Camera-type eye (tissue), 1 donor: Measurements from ENCODE around the gene MOSPD2. TPM values are rescaled to one million over a fixed set of nuclear protein-coding genes. Genes with fewer than 3 reads are reported as not detected.

Source experiments
- total RNA-seq: library from RNA; depleted of rRNA; stranded (reverse); fragments of >200 nt; gene quantifications from one replicate; pipeline ENCODE4 v1.2.3, GENCODE V29; 2014

MOSPD2 gene
- total RNA-seq: 37.2 TPM

GRCh38 chrX:14872851-14873675, at the start of gene MOSPD2, which contains the start of gene FANCB:
TSS of gene MOSPD2 (plus strand) at chrX:14873421. CDS start at chrX:14873529, 108 bp downstream.
TSS of gene FANCB (minus strand) at chrX:14873069. CDS start at chrX:14865510, 7,559 bp downstream.

Other genes with a start within 250 kb of the MOSPD2 start
- gene FANCB, start 352 bp upstream of the MOSPD2 start, total RNA-seq: 7.9 TPM